H1 (cell line): ENCODE results near the gene MYO15A. TPM values are rescaled to one million over a fixed set of nuclear protein-coding genes. Genes with fewer than 3 reads are reported as not detected.

Experiments used
- ASH2L ChIP-seq: fragments of 200-600, 300-600 bp; sonication (generic); IDR thresholded peaks from one replicate; pipeline ENCODE4 v1.7.1; 2017; ENCODE audit warnings: low read length
- CTBP2 ChIP-seq: IDR thresholded peaks from 2 replicates; pipeline ENCODE4 v1.7.0; 2011; ENCODE audit warnings: borderline replicate concordance, mild to moderate bottlenecking, moderate library complexity, mixed read lengths, low read length; ENCODE audit not compliant: insufficient read depth, insufficient read length
- HDAC6 ChIP-seq: IDR thresholded peaks from one replicate; pipeline ENCODE4 v1.7.1; 2012; ENCODE audit warnings: low read depth, mild to moderate bottlenecking, inconsistent platforms, low read length, moderate library complexity
- JUND ChIP-seq: IDR thresholded peaks from 2 replicates; pipeline ENCODE4 v1.6.1; 2011; ENCODE audit warnings: mild to moderate bottlenecking, improper control_type of control experiment, low read length
- POLR2A ChIP-seq, 2 experiments: IDR thresholded peaks; 1 replicate in 1 of 2; 2 replicates in 1 of 2; pipeline ENCODE4 v1.6.1; 2011; ENCODE audit warnings: low read depth in 2 of 2, low read length in 2 of 2, mild to moderate bottlenecking in 2 of 2; ENCODE audit errors: control extremely low read depth in 1 of 2
- POLR2AphosphoS5 ChIP-seq: IDR thresholded peaks from 2 replicates; pipeline ENCODE4 v1.6.1; 2011; ENCODE audit warnings: low read depth, low read length
- RNF2 ChIP-seq: fragments of 200-900, 300-1000 bp; sonication (generic); IDR thresholded peaks from 2 replicates; pipeline ENCODE4 v1.7.1; 2016; ENCODE audit warnings: borderline replicate concordance, low read depth, mild to moderate bottlenecking, antibody characterized with exemption, low read length; ENCODE audit not compliant: poor library complexity, severe bottlenecking; ENCODE audit errors: missing control alignments
- SIN3A ChIP-seq, 2 experiments: IDR thresholded peaks in 1 of 2; conservative IDR thresholded peaks in 1 of 2; 2 replicates each; pipeline ENCODE4 v1.6.1; 2011 to 2012; ENCODE audit warnings: low read length in 2 of 2, improper control_type of control experiment in 1 of 2, low read depth in 1 of 2, mild to moderate bottlenecking in 1 of 2
- TBP ChIP-seq: IDR thresholded peaks from 2 replicates; pipeline ENCODE4 v1.6.1; 2011; ENCODE audit warnings: low read depth, low read length, improper control_type of control experiment
- polyA plus RNA-seq, 7 experiments: library from polyadenylated mRNA; depleted of rRNA in 3 of 7; stranded (reverse) in 5 of 7; unstranded in 2 of 7; fragments of >200 nt in 5 of 7; fragments of 200-250 nt in 2 of 7; gene quantifications; 1 replicate in 5 of 7; 2 replicates in 1 of 7; 4 replicates in 1 of 7; pipeline versions ENCODE4 v1.2.1 to v1.2.3, GENCODE V29; 2011 to 2013; ENCODE audit warnings: missing spikeins in 2 of 7, mixed read lengths in 2 of 7
- total RNA-seq: library from RNA; stranded (reverse); fragmentation: NEBNext Ultra II Directional; extraction: Animal tissue kit (Norgen Biotek cat#: 25700); gene quantifications from 2 replicates; pipeline ENCODE4 v1.2.1, GENCODE V29; 2021
- TF ChIP-seq, protein P1 (sequence below): IDR thresholded peaks from 2 replicates; pipeline ENCODE4 v1.6.1; 2012; ENCODE audit warnings: inconsistent platforms
- TF ChIP-seq, protein P2 (sequence below): IDR thresholded peaks from 2 replicates; pipeline ENCODE4 v1.6.1; 2011; ENCODE audit warnings: low read length, improper control_type of control experiment
- TF ChIP-seq, protein P3 (sequence below), 3 experiments: IDR thresholded peaks; 1 replicate in 2 of 3; 2 replicates in 1 of 3; pipeline versions ENCODE4 v1.5.1 to v1.6.1; 2011; ENCODE audit warnings: low read length in 3 of 3, mild to moderate bottlenecking in 3 of 3, inconsistent platforms in 2 of 3, low read depth in 1 of 3, moderate library complexity in 1 of 3; ENCODE audit not compliant: insufficient read depth in 1 of 3; ENCODE audit errors: control extremely low read depth in 1 of 3
- TF ChIP-seq, protein P4 (sequence below): IDR thresholded peaks from 2 replicates; pipeline ENCODE4 v1.6.1; 2011; ENCODE audit warnings: low read depth, mild to moderate bottlenecking, low read length; ENCODE audit not compliant: insufficient read depth

MYO15A gene
- total and polyA plus RNA-seq, 2 of the 8 experiments (the other 6 are each of a cell fraction or from before 2014, with no cell fraction given), result 1.6 to 4.2 TPM

DNA sequence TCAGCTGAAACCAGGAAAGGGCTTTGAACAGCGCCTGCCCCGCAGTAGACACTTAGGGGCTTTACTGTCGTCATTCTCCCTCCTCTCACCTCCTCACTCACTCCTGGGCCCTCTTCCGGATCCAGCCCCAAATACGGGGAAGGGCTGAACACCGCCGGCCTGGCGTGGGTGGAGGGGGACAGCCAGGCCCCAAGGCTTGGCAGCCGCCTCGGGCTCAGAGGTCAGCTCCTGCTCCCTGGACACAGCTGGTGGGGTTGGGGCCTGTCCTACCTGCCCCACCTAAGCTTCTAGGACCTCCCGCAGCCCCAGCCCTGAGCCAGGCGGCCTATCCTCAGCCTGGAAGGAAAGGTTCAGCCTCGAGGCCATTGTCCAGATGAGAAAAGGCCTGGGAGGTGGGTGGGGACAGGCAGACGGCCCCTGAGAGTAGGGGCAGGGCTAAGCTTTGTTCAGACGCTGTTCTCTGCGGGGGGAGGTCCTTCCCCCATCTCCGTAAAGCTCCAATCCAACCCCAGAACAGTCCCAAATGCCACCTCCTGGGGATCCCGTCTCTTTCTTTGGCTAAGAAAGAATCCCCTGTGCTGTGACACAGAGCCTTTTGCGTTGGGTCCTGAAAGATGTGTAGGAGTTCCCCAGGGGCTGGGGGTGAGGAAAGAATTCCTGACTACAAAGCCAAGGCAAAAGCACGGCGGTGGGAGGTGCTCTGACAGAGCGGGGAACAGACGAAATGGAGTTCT, 116.0 kb downstream of the MYO15A start (continued):
- peak; percentile 38 for TF ChIP-seq ASH2L
- peak; percentile 74 for TF ChIP-seq POLR2AphosphoS5
- no peak for TF ChIP-seq RNF2
- TF ChIP-seq POLR2A (IDR thresholded peaks at IDR 0.05; ENCODE audit: control extremely low read depth in 1 of 2, low read depth in 2 of 2, low read length in 2 of 2), result peak in 1 of 2 experiments; percentile 73; a peak in 2 of 3 replicates
- TF ChIP-seq, protein P1, sequence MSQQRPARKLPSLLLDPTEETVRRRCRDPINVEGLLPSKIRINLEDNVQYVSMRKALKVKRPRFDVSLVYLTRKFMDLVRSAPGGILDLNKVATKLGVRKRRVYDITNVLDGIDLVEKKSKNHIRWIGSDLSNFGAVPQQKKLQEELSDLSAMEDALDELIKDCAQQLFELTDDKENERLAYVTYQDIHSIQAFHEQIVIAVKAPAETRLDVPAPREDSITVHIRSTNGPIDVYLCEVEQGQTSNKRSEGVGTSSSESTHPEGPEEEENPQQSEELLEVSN, result peak; percentile 33; the same call in 1 of the 2 replicates
- peak; percentile 44 to 86; a peak in 2 of 4 replicates for TF ChIP-seq SIN3A (conservative IDR thresholded peaks at IDR 0.05 in 1 of 2, IDR thresholded peaks at IDR 0.05 in 1 of 2; ENCODE audit: low read depth in 1 of 2, low read length in 2 of 2)
- TF ChIP-seq, protein P2, sequence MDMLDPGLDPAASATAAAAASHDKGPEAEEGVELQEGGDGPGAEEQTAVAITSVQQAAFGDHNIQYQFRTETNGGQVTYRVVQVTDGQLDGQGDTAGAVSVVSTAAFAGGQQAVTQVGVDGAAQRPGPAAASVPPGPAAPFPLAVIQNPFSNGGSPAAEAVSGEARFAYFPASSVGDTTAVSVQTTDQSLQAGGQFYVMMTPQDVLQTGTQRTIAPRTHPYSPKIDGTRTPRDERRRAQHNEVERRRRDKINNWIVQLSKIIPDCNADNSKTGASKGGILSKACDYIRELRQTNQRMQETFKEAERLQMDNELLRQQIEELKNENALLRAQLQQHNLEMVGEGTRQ, result no peak
- TF ChIP-seq JUND, result no peak
- TF ChIP-seq, protein P3, sequence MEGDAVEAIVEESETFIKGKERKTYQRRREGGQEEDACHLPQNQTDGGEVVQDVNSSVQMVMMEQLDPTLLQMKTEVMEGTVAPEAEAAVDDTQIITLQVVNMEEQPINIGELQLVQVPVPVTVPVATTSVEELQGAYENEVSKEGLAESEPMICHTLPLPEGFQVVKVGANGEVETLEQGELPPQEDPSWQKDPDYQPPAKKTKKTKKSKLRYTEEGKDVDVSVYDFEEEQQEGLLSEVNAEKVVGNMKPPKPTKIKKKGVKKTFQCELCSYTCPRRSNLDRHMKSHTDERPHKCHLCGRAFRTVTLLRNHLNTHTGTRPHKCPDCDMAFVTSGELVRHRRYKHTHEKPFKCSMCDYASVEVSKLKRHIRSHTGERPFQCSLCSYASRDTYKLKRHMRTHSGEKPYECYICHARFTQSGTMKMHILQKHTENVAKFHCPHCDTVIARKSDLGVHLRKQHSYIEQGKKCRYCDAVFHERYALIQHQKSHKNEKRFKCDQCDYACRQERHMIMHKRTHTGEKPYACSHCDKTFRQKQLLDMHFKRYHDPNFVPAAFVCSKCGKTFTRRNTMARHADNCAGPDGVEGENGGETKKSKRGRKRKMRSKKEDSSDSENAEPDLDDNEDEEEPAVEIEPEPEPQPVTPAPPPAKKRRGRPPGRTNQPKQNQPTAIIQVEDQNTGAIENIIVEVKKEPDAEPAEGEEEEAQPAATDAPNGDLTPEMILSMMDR (IDR thresholded peaks at IDR 0.05; ENCODE audit: control extremely low read depth in 1 of 3, insufficient read depth in 1 of 3, low read depth in 1 of 3, low read length in 3 of 3), result no peak
- no peak for TF ChIP-seq CTBP2
- peak; percentile 41; the same call in 1 of the 2 replicates for TF ChIP-seq TBP
- no peak for TF ChIP-seq HDAC6
- TF ChIP-seq, protein P4, sequence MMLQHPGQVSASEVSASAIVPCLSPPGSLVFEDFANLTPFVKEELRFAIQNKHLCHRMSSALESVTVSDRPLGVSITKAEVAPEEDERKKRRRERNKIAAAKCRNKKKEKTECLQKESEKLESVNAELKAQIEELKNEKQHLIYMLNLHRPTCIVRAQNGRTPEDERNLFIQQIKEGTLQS, result 0 out of 2 replicates have a peak, but pooled peaks have one; percentile 6
